T-helper 2 cell (primary cell): ENCODE data around the gene RFC1.
A peak's percentile ranks its signal among the peaks of the same experiment; 100 is the strongest.
"Not testable (repeated sequence)": the region's sequence is repeated elsewhere in the genome, so short reads cannot be mapped to it uniquely, and the experiment has no call there.

ENCODE experiments used
- DNase-seq, 5 experiments: peaks; one replicate each; pipeline versions ENCODE4 v3.0.0 to v3.0.0-alpha.2; 2012 to 2022

Gene RFC1

GRCh38 chr4:39305912-39306677 is 60.1 kb downstream of the RFC1 start:
- peak in 1 of 5 experiments; percentile 19 for DNase-seq

DNA sequence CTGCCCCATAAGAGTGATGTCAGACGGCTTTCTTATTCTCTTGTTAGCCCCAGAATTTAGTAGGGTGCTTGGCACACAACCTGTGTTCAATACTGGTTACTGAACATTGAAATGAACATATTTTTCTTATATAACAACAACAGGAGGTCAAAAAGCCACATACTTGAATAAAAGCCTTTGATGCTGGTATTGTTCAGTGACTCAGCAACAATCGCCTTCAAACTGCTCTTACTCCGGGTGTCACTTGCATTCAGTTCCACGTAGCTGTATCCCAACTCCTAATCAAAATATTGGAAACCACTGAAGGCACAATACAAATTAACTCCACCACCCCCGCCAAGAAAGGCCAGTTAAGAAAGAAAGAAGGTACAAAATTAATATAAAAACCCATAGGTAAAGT is 61.5 kb downstream of the RFC1 start:
- DNase-seq, result no peak

GRCh38 chr4:39303871-39304270 is 62.3 kb downstream of the RFC1 start:
- no peak for DNase-seq

GRCh38 chr4:39302901-39303300 is 63.3 kb downstream of the RFC1 start:
- DNase-seq, result no peak

GRCh38 chr4:39295784-39296183 is 70.4 kb downstream of the RFC1 start:
- DNase-seq, result no peak

DNA sequence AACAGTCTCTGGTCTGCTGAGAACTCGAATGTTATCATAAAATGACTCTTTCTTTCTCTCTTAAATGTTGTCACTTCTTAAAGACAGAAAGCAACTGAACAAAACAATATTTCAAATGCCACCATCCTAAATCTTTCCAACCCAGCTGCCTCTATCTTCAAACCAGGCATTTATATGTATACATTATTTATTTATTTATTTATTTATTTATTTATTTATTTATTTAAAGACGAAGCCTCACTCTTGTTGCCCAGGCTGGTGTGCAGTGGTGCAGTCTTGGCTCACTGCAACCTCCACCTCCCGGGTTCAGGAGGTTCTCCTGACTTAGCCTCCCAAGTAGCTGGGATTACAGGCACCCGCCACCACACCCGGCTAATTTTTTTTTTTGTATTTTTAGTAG is 73.7 kb downstream of the RFC1 start:
- not testable (repeated sequence) for DNase-seq

DNA sequence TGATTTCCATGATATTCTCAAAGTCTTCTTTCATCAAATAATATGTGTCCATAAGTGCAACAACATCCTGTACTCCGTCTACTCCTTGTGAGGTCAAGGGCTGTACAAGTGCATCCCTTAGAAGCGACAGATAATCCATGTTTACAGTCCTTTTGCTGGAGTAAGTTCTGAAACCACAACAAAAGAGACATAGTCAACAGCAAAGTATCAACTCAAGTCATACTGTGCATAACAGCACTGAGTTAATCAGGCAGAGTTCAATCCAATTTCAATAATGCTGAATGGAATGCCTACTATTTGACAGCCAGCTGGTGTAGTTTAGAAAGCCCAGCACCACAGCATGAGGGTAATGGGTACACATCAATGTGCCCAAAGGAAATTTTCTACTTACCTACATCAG is 74.5 kb downstream of the RFC1 start:
- peak in 1 of 5 experiments; percentile 7 for DNase-seq

DNA sequence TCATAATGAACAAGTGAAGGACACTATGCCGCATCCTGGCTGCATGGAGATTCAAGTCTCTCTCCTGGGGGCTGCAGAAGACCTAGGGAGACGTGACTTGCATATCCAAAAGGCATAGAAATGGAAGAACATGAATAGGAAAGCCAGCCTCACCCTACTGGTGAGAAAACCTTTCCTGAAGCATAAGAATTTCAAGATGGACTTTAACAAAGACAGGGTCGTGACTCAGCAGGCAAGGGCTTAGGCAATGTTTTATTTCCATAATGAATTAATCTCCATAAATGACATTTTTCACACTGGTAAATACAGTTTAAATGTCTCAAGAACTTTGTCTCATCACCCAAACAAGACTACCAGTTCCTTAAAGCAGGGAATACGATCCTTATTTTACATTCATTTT is 78.9 kb downstream of the RFC1 start:
- DNase-seq, result no peak

DNA sequence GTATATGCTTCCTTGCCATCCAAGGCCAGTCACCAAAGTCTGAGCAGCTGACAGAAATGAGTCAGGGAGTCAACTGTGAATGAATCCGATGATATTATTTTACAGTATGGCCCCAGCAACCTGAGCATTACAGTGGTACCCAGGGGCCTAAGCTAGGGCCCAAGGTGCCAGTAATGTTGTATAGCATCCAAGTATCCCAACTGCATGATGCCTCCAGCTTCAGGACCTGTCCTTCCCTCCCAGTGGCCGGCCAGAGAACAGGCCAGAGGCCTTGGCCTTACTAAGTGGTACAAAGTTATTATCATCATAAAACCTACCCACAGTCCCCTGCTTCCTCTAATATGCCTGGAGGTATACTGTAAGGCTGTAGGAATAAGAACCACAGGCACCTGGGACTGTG is 79.9 kb downstream of the RFC1 start:
- no peak for DNase-seq

GRCh38 chr4:39285853-39286252 is 80.3 kb downstream of the RFC1 start:
- DNase-seq, result no peak

- peak in 1 of 5 experiments; percentile 81 for DNase-seq
These were observed 80.9 kb downstream of the RFC1 start for GRCh38 chr4:39285111-39285795.

DNA sequence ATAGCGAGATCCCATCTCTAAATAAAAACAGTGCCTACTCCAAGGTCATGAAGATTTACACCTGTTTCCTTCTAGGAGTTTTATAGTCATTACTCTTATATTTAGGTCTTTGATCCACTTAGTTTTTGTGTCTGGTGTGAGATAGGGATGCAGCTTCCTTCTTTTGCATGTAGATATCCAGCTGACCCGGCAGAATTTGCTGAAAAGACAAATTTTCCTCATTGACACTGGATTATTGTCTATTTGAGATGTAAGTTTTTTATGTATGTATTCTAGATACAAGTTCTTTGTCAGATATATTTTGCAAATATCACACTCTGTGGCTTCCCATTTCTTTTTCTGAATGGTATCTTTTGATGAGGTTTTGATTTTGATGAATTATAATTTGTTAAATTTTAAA is 85.4 kb downstream of the RFC1 start:
- DNase-seq, result no peak

DNA sequence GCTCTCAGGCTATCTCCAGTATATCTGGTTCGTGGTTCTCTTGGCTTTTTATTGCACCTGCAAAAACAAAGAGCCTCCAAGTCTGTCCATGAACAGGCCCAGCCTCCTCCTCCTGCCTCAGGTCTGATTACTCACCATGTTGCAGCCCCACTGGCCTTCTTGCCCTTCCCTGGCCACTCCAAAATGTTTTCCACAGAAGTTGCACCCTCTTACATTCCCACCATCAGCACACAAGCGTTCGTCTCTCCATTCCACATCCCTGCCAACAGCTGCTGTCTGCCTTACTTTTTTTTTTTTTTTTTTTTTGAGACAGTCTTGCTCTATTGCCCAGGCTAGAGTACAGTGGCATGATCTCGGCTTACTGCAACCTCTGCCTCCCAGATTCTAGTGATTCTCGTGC is 86.7 kb downstream of the RFC1 start:
- DNase-seq, result peak in 1 of 5 experiments; percentile 6

DNA sequence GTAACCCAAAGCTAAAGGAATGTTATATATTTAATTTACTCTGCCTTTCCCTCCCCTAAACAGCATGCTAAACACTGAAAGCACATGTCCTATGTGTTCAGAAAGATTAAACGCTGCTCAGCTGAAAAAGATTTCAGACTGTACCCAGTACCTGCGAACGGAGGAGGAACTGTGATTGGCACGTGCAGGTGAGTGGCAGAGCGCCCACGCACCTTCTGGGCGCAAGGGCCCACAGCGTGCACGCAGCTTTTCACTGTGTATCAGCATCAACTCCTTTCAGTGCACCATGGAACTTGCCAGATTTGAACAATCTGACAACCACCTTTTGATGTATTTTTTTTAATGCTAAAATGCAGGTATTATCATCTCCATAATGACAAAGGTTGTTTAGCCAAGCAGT is 87.7 kb downstream of the RFC1 start:
- no peak for DNase-seq

DNA sequence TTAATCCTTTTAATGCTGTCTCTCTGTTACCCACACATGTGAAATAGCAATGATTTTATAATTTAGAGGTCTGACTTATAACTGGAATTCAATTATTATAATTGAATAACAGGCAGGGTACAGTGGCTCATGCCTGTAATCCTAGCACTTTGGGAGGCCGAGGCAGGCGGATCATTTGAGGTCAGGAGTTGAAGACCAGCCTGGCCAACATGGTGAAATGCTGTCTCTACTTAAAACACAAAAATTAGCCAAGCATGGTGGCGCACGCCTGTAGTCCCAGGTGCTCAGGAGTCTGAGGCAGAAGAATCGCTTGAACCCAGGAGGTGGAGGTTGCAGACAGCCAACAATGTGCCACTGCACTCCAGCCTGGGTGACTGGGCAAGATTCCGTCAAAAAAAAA is 88.5 kb downstream of the RFC1 start:
- not testable (repeated sequence) for DNase-seq

DNA sequence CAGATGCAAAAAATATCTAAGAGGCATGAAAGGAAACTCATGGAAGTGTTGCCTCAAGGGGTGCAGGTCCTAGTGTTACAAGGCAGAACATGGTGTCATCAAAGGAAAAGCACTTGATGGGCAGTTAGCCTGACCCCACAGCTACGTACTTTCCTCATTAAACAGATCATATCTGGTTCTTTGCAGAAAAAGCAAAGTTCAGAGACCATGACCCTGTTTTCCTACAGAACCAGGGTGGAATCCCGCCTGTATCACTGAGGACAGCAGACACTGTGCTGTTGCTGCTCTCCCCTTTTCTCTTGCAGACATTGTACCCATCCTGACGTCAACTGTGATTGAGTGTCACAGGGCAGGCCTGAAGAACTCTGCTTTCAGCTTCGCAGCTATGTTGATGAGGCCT is 91.7 kb downstream of the RFC1 start:
- no peak for DNase-seq

GRCh38 chr4:39263895-39264294 is 102.3 kb downstream of the RFC1 start:
- DNase-seq, result no peak

DNA sequence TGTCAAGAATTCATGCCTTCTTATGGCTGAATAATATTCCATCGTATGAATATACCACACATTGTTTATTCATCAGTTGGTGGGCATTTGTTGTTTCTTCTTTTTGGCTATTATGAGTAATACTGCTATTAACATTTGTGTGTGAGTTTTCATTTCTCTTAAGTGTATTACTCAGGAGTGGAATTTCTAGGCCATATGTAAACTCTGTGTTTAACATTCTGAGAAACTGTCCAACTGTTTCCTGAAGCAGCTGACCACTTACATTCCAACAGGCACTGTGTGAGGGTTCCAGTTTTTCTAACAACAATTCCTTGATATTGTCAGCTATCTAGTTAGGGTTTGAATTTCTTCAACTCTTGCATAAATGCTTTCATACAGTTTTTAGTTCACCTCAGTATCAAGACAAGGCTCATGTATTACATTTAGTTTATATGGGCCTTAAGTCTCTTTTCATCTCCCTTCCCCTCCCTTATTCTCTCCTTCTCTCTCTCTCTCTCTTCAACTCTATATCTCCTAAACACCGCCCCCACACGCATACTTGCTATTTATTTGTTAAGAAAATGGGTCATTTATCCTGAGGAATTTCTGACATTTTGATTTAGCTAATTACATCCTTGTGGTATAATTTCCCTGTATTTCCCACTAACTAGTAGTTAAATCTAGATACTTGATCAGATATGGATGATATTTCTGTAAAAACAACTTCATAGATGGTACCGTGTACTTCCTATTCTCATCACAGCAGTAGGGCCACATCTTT is 106.4 kb downstream of the RFC1 start:
- DNase-seq, result no peak

DNA sequence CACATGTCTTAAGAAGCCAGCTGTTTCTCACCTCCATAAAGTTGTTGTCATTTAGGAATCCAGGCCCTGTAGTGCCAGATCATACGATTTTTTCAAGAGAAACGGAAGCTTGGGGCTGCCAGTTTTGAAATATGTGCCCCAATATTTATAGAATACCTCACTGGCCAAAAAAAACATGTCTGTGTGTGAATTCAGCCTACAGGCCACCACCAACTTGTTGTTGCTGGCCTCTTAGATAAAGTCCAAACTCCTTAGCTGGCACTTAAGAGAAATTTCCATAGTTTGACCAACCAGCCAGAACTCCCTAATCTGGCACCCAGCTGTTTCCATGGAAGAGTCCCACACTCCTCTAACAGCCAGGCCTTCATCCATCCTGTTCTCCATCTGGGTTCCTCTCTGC is 109.7 kb downstream of the RFC1 start:
- no peak for DNase-seq

- no peak for DNase-seq
These were observed 110.3 kb downstream of the RFC1 start for GRCh38 chr4:39255871-39256270.

- no peak for DNase-seq
These were observed 110.9 kb downstream of the RFC1 start for GRCh38 chr4:39255266-39255665.

DNA sequence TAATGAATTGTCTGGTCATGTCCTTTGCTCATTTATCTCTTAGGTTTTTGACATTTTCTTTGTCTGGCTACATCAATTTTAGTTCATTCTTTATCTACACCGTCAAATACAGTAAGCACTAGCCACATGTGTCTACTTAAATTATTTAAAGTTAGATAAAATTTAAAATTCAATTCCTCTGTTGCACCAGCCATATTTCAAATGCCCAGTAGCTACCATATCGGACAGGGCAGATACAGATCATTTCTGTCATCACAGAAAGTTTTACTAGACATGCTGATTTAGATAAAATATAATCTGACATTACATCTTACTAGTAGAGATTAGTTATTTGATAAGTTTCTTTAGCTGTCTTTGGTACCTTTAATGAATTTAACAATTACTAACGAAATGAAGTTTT is 122.7 kb downstream of the RFC1 start:
- DNase-seq, result no peak
